ENCODE measurements around the gene SLC17A4.

DNA sequence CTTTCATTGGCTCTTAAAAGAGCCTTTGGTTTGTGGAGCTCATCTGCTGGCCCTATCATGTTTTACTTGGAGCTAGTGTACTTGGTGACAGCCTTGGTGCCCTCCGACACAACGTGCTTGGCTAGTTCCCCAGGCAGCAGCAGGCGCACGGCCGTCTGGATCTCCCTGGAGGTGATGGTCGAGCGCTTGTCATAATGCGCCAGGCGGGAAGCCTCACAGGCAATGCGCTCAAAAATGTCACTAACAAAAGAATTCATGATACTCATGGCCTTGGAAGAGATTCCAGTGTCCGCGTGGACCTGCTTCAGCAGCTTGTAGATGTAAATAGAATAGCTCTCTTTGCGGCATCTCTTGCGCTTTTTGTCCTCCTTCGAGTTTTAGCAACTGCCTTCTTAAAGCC is 22.8 kb upstream of the SLC17A4 start:
- TF ChIP-seq, protein P1, sequence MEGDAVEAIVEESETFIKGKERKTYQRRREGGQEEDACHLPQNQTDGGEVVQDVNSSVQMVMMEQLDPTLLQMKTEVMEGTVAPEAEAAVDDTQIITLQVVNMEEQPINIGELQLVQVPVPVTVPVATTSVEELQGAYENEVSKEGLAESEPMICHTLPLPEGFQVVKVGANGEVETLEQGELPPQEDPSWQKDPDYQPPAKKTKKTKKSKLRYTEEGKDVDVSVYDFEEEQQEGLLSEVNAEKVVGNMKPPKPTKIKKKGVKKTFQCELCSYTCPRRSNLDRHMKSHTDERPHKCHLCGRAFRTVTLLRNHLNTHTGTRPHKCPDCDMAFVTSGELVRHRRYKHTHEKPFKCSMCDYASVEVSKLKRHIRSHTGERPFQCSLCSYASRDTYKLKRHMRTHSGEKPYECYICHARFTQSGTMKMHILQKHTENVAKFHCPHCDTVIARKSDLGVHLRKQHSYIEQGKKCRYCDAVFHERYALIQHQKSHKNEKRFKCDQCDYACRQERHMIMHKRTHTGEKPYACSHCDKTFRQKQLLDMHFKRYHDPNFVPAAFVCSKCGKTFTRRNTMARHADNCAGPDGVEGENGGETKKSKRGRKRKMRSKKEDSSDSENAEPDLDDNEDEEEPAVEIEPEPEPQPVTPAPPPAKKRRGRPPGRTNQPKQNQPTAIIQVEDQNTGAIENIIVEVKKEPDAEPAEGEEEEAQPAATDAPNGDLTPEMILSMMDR (IDR thresholded peaks at IDR 0.05; ENCODE audit: insufficient read depth, low read length, poor library complexity, severe bottlenecking) = no peak
- no peak for TF ChIP-seq EZH2phosphoT487 (conservative IDR thresholded peaks at IDR 0.05; ENCODE audit: low read length)

Measured in SU-DHL-6 (cell line).